NCI-H1694 (cell line): ENCODE data around the gene LEP.
"Not testable (repeated sequence)": the region's sequence is repeated elsewhere in the genome, so short reads cannot be mapped to it uniquely, and the experiment has no call there.

Experiments
- DNase-seq: peaks from one replicate; lab custom pipeline; 2025; lab: John Stamatoyannopoulos, UW

LEP gene

DNA sequence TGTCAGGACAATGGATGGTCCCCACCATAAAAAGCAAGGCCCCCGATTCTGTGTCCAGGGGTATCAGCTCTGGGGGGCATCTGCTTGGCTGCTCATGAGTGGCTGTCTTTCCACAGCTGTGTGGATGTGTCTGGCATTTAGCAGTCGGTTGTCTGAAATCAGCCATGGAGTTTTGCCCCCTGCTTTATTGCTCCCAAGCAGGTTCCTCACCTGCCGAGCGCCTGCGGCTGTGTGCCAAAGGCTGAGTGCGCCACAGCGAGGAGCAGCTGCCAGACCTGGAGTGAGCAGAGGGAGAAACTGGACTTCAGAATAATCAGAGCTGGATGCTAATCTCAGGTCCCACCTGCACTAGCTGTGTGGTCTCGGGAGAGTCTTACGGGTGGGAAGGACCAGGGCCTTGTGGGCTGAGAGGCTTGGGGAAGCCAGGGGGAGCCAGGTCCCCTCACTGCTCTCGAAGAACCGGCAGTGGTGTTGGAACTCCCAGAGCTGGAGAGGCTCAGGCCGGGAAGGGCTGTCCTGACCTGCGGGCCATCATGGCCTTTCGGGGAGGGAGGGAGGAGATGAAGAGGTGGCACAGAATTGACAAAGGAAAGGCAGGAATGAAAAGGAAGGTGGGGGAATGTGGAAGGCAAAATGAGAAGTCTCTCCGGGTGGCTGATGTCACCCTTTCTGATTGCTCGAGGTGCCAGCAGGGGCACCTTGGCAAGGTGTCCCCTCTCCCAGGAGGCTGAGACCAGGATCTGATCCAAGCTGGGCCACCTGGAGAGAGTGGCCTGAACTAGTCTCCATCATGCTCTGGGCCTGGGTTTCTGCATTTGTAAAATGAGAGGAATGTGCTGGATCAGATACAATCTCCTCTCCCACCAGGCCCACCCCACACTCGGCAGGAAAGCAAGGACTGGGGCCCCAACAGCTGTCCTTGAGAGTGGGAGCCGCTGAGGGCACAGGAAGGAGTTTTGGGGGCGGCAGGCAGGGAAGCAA lies 30.2 kb upstream of the LEP start:
- no peak for DNase-seq

DNA sequence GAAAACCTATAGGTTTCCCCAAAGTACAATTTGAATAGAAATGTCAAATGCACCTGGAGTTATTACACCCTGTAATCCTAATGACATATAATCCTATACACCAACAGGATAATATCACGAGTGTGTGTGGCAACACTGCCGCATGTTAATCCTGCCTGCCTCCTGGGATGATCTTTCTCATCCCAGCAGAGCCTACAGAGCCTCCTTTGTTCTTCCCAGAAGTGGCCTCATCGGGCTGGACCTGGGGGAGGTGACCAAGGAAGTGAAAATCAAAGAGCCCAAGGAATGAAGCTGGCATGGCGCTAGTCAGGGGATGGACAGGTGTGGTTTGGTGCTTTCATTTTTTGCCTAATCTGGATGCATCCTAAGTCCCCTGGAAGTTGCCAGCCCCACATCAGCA lies 29.5 kb upstream of the LEP start:
- no peak for DNase-seq

DNA sequence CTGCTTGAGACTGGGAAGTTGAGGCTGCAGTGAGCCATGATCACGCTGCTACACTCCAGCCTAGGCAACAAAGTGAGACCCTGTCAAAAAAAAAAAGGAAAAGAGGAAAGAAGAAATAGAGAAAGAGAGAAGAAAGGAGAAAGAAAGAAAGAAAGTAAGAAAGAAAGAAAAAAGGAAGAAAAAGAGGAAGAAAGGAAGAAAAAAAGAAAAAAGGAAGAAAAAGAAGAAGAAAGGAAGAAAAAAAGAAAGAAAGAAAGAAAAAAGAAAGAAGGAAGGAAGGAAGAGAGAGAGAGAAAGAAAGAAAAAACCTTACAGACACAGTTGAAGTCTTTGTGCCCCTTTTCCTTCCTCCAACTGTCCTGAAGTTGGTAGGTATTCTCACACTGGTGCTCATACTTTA lies 26.6 kb upstream of the LEP start:
- no peak for DNase-seq

DNA sequence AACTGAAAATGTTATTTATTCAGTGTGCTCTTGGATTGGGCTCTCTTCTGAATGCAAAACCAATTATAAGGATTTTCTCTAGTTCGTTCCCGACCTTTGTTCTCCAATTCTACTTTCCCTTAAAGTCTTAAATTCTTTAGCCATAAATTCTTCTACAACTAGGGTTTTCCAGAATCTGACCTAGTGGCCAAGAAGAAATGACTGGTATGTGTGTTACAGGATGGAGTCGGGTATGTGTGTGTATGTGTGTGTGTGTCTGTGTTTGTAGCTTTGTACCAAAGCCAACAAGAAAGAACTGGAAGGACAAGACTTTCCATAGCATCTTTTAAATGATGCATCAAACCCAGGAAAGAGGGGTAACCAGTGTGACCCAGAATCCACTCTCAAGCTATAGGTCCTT lies 25.8 kb upstream of the LEP start:
- no peak for DNase-seq

DNA sequence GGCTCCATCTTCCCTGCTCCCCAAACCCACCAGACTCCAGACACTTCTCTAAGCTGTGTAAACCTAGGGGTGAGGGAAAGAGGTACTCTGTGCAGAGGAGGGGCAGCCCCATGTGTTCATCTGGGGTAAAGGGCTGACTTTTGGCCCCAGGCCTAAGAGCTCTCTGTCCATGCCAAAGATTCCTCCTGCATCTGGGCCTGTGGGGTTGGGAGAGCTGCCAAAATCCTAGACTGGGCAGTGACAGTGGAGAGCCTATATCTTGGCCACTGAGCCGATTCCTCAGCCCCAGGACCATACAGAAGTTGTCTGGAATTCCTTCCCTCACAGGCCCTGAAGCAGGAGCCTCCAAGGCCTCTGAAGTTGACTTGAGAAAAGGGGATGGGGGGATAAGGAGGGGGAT lies 25.3 kb upstream of the LEP start:
- DNase-seq, result no peak

DNA sequence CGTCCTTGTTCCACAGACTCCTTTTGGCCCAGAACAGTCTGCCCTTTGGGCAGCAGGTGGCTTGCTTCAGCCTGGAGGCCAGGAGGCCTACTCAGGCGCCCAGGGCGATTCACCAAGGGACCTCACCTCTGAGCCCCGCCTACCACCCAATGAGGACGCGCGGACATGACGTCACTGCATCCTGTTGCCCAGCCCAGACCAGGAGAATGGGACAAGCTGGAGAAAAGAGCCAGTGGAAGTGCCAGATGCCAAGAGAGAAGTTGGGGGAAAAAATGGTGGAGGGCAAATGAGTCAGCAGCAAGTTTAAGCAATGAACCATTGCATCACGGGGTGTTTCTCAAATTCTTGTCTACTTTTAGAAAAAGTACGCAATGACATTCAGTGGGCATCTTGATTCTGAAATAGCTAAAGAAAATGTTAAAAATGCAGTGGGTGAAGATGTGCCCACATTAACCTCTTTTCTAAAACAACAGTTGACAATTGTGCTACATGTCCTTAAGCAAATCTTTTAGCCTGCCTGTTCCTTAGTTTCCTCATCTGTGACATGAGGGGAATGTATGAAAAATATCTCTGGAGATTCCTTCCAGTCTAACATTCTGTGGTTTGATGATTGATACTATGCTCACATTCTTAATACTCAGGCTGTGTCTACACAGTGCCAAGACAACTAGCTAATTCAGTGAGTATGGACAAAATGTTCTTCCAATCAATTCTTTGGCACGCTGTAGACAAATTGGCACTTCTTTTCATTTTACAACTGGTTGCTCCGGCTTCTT lies 23.9 kb upstream of the LEP start:
- DNase-seq, result no peak

DNA sequence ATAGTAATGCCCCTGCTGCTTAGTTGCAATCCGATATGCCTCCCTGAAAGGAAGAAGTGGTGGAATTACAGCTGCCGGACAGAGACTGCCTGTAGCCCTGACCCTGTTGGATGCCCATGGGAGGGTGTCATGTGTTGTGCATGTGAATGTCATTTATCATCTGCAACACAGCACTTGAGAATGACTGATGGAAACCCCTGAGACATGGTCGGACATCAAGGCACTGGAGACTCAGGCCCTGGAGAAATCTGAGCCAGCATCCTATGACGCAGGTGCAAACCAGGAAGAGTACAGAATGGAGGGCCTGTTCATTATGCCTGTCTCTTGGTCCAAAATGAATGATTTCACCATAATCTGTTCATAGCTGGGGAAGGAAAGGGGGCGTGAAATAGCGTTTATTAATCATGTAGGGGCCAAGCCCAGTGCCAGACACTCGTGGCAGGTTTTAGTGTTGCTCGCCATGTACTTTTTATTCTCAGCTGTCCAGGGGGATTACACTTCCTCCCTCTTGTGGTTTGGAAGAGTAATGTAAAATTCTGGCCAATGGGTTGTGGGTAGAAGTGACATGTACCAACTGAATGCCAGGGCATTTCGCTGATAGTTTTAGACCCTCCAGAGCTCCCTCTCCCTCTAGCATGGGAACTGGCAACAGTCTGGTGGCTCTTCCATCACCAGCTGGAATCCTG lies 23.0 kb upstream of the LEP start:
- DNase-seq, result no peak

DNA sequence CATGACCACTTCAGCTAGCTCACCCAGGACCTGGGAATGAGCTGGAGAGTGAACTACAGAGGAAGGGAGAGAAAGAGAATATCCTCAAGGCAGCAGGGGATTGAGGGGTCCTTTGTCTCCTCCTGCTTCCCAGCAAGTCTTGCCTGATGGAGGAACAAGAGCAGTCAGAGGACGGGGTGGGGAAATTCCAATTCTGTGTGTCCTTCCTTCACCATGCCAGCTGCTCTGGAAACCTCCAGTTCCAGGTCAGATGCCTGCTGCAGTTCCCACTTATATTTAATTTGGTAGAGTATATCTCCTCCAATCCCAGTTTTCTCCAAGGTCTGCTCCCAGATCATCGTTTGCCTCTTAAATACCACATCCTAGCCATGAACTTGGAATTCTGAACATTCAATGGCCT lies 21.4 kb upstream of the LEP start:
- no peak for DNase-seq

DNA sequence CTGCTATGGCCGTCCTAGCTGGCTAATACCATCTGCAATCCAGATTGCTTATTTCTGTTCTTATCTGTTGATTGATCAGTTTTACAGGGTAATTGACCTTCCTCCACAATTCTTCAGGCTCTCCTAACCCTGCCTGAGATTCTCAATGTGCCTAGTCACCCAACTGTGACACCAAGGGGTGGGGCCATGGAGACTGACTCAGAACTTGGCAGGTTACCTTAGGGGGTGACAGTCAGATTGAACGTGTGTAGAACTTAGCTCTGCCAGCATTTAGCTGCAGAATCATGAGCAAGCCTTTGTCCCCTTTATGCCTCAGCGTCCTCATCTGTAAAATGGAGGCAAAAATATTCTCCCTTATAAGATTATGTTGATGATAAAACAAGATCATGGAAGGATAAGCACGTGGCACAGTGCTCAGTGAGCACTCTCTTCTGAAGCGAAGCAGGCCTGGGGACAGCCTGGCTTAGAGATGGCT lies 19.1 kb upstream of the LEP start:
- DNase-seq, result no peak

DNA sequence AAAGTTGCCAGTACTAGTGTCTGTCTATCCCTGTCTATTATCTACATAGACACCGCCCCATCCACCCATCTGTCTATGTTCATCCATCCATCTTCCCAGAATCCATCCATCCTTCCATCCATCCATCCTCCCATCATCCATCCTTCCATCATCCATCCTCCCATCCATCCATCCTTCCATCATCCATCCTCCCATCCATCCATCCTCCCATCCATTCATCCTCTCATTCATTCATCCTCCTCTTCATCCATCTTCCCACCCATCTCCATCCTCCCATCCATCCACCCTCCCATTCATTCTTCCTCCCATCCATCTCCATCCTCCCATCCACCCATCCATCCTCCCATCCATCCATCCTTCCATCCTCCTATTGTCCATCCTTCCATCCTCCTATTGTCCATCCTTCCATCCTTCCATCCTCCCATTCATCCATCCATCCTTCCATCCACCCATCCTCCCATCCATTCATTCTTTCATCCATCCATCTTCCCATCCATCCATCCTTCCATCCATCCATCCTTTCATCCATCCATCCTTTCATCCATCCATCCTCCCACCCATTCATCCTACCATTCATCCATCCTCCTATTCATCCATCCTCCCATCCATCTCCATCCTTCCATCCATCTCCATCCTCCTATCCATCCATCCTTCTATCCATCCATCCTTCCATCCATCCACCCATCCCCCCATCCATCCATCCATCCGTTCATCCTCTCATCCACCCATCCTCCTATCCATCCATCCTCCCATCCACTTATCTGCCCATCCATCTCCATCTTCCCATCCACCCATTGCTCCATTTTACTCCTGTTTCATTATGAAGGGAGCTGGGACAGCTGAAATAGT lies 14.7 kb upstream of the LEP start:
- DNase-seq, result no peak

DNA sequence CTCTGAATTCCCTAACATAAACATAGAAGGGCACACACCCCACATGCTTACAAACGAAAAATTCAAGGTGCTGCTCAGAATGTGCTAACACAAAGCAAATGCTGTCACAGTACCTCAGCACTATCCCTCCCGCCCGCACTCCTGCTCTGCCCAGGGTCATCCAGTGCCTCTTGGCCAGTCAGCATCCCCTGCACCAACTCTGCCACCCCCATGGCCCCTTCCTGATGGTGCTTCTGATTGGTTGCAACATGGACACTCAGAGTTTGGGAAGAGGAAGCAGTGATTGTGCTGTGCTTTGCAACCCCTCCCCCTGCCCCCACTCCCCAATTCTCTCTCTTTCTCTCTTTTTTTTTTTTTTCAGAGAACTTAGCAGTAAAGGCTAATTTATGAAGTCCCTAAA lies 13.8 kb upstream of the LEP start:
- DNase-seq, result no peak

DNA sequence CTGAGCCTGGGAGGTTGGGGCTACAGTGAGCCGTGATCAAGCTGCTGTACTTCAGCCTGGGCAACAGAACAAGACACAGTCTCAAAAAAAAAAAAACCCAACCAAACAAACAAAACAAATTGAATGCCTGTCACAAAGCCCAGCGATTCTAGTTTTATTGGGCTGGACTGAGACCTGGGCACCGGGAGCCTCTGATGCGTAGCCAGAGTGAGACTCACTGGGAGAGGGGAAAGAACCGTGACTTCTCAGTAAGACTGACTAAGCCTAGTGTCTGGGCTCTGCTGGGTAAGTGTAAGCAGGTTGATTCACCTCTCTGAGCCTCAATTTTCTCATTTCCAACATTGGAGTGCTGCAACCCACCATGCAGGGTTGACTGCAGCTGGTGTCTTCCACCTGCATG lies 10.1 kb upstream of the LEP start:
- DNase-seq, result no peak

DNA sequence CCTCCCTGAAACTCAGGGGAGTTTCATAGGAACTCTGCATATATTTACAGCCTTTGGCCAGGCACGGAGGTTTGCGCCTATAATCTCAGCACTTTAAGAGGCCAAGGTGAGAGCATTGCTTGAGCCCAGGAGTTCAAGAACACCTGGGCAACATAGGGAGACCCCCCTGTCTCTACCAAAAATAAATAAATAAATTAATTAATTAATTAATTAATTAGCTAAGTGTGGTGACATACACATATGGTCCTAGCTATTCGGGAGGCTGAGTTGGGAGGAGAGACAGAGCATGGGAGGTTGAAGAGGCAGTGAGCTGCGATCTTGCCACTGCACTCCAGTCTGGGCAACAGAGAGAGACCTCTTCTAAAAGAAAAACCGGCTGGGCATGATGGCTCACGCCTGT lies 9.4 kb upstream of the LEP start:
- DNase-seq, result no peak

DNA sequence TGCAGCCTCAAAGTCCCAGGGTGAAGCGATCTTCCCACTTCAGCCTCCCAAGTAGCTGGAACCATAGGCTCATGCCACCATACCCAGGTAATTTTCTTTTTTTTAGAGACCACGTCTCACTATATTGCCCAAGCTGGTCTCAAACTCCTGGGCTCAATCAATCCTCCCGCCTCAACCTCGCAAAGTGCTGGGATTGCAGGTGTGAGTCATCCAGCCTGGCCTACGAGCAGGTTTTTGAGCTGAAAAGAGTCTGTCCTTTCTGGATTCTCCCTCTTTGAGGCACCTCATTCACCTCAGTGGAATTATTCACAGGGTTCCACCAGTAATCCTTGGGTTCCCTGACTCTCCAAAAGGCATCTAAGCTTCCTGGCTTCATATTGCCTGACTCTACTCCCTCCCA lies 7.6 kb upstream of the LEP start:
- no peak for DNase-seq

DNA sequence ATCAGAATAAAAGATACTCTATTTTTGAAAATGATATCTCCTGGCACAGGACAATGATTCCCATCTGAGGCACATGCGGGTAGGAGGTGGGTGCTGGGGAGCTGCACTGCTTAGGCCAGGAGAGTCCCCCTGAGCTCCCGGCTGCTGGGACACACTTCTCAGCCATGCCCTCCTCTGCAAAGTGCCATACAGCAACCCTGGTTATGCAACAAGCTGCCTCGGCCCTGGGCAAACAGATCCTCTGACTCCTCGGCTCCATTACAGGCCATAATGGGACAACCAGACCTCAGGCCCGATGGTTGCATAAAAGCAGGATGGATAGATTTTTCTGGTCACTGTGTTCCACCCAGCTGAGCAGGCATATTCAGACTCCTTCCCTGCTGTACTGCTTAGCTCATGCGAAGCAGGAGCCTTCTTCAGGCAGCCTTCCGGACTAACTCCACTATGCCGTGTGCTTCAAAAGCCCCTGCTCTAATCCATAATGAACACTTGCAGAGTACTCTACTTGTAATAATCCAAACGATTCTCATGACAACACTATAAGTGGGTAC lies 6.5 kb upstream of the LEP start:
- DNase-seq, result no peak

DNA sequence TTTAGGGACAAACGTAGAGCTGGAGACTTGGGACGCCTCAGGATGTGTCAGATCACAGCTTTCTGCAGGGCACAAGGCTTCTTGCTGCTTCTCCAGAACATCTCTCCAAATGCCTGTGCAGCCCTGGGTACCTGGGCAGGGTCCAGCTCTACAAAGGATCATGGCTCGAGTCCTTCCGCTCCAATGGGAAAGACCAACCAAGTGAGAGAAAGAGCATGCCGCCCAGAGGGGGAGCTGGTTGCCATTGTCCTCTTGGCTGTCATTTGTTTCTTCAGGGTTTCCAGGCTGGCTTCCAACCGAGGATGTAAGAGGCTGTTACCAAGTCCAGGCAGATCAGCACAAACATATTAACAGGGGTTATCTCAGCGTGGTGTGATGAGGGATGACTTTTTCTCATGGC lies 5.6 kb upstream of the LEP start:
- no peak for DNase-seq

DNA sequence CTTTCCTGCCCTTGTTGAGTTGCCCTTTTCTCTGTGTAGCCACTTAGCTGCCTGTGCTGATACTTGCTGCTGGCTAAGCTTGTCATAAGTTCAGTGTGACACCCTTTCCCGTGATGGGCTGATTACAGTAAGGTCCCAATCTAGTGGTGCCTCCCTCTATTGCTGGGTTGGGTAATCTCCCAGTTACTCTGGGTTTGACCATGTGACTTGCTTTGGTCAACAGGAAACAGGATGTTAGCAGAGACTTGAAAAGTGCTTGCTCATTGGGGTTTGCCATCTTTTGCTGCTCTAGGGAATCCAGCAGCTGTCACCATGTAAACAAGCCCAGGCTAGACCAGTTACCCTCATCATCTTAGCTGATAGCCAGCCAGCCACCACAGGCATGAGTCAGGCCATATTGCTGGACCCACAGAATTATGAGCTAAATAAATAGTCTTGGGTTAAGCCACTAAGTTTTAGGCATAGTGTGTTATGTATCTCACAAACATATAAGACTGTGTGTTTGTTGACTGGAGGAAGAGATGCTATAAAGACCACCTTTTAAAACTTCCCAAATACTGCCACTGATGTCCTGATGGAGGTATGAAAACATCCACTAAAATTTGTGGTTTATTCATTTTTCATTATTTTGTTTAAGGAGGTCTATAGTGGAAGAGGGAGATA lies 4.0 kb upstream of the LEP start:
- DNase-seq, result peak; percentile 12

DNA sequence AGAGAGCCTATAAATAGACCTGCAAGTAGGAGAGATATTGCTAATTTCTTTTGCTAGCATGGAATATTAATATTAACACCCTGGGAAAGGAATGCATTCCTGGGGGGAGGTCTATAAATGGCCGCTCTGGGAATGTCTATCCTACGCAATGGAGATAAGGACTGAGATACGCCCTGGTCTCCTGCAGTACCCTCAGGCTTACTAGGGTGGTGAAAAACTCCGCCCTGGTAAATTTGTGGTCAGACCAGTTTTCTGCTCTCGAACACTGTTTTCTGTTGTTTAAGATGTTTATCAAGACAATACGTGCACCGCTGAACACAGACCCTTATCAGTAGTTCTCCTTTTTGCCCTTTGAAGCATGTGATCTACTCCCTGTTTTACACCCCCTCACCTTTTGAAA lies 1.9 kb upstream of the LEP start:
- DNase-seq, result not testable (repeated sequence)

DNA sequence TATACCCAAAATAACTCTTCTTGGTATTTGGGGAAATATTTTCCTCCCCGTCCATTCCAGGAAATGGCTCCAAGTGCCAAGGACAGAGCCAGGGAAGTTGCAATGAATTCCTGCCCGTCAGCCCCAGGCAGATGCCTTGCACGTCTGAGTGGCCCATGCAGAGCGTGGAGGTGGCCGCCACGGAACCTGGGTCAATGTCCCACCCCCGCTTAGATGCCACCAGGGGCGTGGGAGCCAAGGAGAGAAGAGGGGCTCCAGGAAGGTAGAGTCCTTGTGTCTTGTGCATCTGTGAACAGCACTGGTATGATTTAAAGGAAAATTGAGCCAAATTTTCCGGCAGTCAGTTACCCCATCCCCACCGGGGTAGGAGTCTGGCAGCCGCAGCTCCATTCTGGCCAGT lies 1.6 kb downstream of the LEP start:
- DNase-seq, result no peak

DNA sequence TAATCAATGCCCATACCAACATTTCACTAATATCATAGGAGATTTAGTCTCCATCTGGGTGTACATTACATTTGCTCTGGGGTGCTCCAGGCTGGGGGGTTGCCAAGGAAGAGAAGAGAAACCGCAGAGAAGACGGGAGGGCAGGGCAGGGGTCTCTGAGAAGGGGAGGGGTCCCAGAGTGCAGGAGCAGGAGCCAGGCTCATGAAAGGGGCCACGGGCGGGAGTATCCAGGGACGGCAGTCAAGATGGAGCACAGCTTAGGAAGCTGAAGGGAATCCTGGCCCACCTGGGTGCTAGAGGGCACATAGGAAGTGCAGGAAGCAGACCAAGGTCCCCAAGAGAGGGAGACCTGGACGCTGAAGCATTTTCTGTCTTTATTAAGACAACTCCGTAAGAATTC lies 2.2 kb downstream of the LEP start:
- no peak for DNase-seq

DNA sequence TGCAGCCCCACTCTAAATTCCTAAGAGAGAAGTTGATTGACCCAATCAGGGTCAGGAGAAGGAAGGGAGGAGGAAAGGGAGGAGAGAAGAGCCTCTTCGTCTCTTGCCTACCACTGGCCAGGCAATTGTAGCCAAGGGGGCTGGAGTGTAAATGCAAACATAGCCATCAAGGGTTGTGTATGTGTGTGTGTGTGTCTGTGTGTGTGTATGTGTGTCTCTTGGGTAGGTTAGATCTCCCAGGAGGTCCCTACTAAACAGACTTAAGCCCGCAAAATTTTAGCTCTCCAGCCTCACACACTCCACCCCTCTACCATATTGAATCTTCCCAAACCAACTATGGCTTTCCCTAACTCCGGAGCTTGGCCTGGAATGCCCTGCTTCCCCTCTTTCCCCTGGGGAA lies 3.8 kb downstream of the LEP start:
- no peak for DNase-seq
